Fibroblast of the aortic adventitia (primary cell): Measurements from ENCODE around the gene PKDCC. TPM values are rescaled to one million over a fixed set of nuclear protein-coding genes. Genes with fewer than 3 reads are reported as not detected.

Experiments
- DNase-seq: peaks from one replicate; pipeline ENCODE4 v3.0.0-alpha.2; 2010; ENCODE audit warnings: low read depth
- H3K4me3 ChIP-seq: 2 replicates; pipeline ENCODE4 v1.5.1; 2011; ENCODE audit warnings: low read depth, mild to moderate bottlenecking, control low read depth, low read length, moderate library complexity
- total RNA-seq: library from RNA; depleted of rRNA; stranded (reverse); fragments of >200 nt; gene quantifications from 2 replicates; pipeline ENCODE4 v1.2.3, GENCODE V29; 2012; ENCODE audit warnings: low replicate concordance
- TF ChIP-seq, protein P1 (sequence below): IDR thresholded peaks from 2 replicates; pipeline ENCODE4 v1.5.1; 2011; ENCODE audit warnings: mild to moderate bottlenecking, low read length, control low read depth, inconsistent platforms; ENCODE audit not compliant: insufficient read depth

PKDCC gene
- total RNA-seq, 1 donor: 19.7 TPM

DNA sequence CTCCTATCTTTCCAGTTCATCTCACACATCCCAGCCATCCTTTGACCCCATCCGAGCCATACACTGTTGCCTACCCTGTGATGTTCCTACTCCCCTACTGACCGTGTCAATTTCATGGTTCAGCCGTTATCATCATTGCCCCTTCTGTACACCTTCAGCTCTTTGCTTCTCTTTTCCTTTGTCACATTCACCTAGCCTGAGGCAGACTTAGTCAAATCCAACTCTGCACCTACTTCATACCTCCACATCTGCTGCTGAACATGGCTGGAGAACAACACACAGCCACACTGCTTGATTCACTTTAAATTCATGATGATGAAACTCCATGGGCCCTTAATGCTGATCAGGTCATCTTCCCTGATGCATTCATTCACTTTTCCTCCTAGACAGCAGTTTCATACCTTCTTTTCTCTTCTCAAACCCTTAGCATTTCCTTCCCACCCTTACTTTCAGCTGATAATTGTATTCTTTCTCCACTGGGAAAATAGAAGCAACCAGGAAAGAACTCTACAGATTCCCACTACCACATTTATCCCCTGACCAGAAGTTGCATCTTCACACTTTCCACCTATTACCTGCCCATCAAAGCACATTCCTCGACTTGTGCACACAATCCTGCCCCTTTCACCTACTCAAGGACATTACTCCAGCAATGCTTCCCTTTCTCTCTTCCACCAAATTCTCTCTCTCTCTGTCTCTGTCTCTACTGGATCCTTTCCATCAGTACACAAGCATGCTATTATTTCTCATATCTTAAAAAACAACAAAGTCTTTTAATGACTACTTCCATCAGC is 59.6 kb downstream of the PKDCC start:
- TF ChIP-seq, protein P1, sequence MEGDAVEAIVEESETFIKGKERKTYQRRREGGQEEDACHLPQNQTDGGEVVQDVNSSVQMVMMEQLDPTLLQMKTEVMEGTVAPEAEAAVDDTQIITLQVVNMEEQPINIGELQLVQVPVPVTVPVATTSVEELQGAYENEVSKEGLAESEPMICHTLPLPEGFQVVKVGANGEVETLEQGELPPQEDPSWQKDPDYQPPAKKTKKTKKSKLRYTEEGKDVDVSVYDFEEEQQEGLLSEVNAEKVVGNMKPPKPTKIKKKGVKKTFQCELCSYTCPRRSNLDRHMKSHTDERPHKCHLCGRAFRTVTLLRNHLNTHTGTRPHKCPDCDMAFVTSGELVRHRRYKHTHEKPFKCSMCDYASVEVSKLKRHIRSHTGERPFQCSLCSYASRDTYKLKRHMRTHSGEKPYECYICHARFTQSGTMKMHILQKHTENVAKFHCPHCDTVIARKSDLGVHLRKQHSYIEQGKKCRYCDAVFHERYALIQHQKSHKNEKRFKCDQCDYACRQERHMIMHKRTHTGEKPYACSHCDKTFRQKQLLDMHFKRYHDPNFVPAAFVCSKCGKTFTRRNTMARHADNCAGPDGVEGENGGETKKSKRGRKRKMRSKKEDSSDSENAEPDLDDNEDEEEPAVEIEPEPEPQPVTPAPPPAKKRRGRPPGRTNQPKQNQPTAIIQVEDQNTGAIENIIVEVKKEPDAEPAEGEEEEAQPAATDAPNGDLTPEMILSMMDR: no peak
- H3K4me3 ChIP-seq: no peak overlapping the region
- DNase-seq: no peak

Other genes with a start within 250 kb of the PKDCC start
- gene EML4, start 121.3 kb downstream of the PKDCC start, total RNA-seq: 49.9 and 50.9 TPM in 2 replicates